ENCODE data around the gene COPS7A. TPM values are rescaled to one million over a fixed set of nuclear protein-coding genes. Genes with fewer than 3 reads are reported as not detected.

Gene COPS7A
- total and polyA plus RNA-seq, 2 donors (not counting 1 experiment from before 2014, with no cell fraction given): 28.3 to 46.0 TPM

DNA sequence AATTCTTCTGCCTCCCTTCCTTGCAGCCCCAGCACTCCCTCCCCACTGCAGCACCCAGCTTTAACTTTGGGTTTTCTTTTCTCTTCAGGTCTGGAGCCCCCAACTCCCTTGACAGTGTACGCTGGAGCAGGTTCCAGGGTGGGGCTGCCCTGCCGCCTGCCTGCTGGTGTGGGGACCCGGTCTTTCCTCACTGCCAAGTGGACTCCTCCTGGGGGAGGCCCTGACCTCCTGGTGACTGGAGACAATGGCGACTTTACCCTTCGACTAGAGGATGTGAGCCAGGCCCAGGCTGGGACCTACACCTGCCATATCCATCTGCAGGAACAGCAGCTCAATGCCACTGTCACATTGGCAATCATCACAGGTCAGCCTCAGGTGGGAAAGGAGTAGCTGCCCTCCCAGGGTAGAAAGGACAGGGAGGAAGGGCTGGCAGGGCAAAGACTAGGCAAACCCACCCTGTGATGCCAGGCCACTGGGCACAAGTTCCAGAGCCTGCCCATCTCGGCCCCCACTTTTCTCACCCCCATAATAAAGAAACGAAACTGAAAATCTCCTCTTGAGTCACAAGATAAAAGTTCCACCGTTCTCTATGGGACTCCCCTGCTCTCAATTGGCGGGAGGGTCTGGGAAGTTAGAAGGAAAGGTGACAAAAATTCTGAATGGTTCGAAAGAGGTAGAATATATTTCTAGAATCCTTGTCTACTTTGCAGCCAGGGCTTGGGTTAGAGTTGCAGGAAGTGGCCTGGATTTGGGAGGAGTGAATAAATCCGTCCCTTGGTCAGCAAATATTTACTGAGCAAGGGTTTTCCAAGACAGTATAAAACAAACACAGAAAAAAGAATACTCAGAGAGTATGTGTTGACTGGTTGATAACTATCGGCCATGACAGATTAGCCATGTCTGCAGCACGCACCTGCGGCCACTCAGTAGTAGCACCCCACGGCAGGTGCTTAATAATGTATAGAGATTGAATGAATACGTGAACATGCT is 51.6 kb downstream of the COPS7A start:
- ChIA-PET CTCF (interaction anchor here (0.9 to 7.8 kb wide), 3 partner anchors 9 to 22 kb away, joined by 3 to 109 read pairs (median 10); partner anchors contain the start of genes MLF2 and PTMS), POLR2A (no interaction called here)
- Histone ChIP-seq H3K79me2 (ENCODE audit: control insufficient read depth, insufficient read depth, low read length) (no peaks in the 10 kb centered on the region), H3K9ac (ENCODE audit: low read length) (no peak overlapping the region), H3K4me3 (ENCODE audit: control extremely low read depth in 1 of 5, extremely low read depth in 1 of 5, insufficient read depth in 1 of 5, low read depth in 2 of 5, low read length in 4 of 5) (no peak overlapping the region), H4K20me1 (ENCODE audit: control insufficient read depth, insufficient read depth, low read length, poor library complexity, severe bottlenecking) (no peaks in the 10 kb centered on the region), H3K9me3 (ENCODE audit: control extremely low read depth in 1 of 3, control insufficient read depth in 2 of 3, insufficient read depth in 1 of 3, low read length in 2 of 3) (peaks cover 0 to 17% (median 0%) of the 10 kb centered on the region in 3 donors), H3K4me2 (replicated peaks; ENCODE audit: low read depth, low read length, poor library complexity, severe bottlenecking) (no peak overlapping the region), H3K4me1 (ENCODE audit: control insufficient read depth in 2 of 2, insufficient read depth in 2 of 2, low read length in 2 of 2) (peaks cover 31 to 37% of the 10 kb centered on the region in 2 donors), H3K27me3 (replicated peaks in 1 of 4; ENCODE audit: control extremely low read depth in 1 of 4, control insufficient read depth in 3 of 4, insufficient read depth in 4 of 4, low read length in 3 of 4) (peaks cover 0 to 66% (median 41%) of the 10 kb centered on the region in 4 experiments), H2AFZ (ENCODE audit: insufficient read depth, low read depth, low read length, poor library complexity, severe bottlenecking) (no peak overlapping the region), H3K36me3 (replicated peaks in 1 of 2; ENCODE audit: control extremely low read depth in 1 of 2, control insufficient read depth in 1 of 2, extremely low read depth in 1 of 2, insufficient read depth in 2 of 2, low read length in 1 of 2) (no peaks in the 10 kb centered on the region), H3K27ac (ENCODE audit: low read length in 2 of 2) (no peak overlapping the region)
- TF ChIP-seq EZH2 (IDR thresholded peaks at IDR 0.05; ENCODE audit: borderline replicate concordance, insufficient read depth, low read depth, low read length, poor library complexity, severe bottlenecking): no peak
- no peak for TF ChIP-seq CTCF (IDR thresholded peaks at IDR 0.05)
- peak overlapping the region; percentile 37 for H3K27ac Mint-ChIP-seq
- peaks cover 22% of the 10 kb centered on the region for H3K4me1 Mint-ChIP-seq
- ATAC-seq (ENCODE audit: low read depth) (no peak), DNase-seq (no peak)
- no peak overlapping the region for H3K4me3 Mint-ChIP-seq
- WGBS (ENCODE audit: insufficient coverage): 87% methylated on average over 6 of the region's 16 CpGs
- H3K27me3 Mint-ChIP-seq: peaks cover 63% of the 10 kb centered on the region
- H3K9me3 Mint-ChIP-seq (ENCODE audit: insufficient read depth): no peaks in the 10 kb centered on the region
- intact Hi-C loops (cut with micrococcal nuclease): no loop called here

Measured in B cell (primary cell).